Astrocyte (in vitro differentiated cells and primary cell): ENCODE results near the gene OBSL1.

Experiments used
- EZH2 ChIP-seq: IDR thresholded peaks from 2 replicates; pipeline ENCODE4 v1.6.1; 2012; ENCODE audit warnings: mild to moderate bottlenecking, low read length, inconsistent platforms; ENCODE audit not compliant: insufficient read depth
- TF ChIP-seq, protein P1 (sequence below): IDR thresholded peaks from 2 replicates; pipeline ENCODE4 v1.5.1; 2011; ENCODE audit warnings: low read depth, mild to moderate bottlenecking, inconsistent platforms, low read length, moderate library complexity; ENCODE audit not compliant: insufficient read depth

DNA sequence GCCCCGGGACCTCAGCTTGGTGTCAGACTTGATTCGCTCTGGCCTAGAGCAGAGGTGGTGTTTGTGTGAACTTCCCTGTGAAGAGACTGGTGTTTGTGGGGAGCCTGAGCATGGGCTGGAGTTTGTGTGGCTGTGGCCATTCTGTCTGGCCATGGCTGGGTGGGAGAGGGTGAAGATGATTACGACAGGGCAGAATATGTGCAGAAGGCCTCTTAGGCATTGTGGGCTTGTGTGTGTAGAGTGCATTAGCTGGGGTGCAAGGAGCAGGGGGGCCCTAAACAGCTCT, 10.5 kb downstream of the OBSL1 start:
- TF ChIP-seq, protein P1, sequence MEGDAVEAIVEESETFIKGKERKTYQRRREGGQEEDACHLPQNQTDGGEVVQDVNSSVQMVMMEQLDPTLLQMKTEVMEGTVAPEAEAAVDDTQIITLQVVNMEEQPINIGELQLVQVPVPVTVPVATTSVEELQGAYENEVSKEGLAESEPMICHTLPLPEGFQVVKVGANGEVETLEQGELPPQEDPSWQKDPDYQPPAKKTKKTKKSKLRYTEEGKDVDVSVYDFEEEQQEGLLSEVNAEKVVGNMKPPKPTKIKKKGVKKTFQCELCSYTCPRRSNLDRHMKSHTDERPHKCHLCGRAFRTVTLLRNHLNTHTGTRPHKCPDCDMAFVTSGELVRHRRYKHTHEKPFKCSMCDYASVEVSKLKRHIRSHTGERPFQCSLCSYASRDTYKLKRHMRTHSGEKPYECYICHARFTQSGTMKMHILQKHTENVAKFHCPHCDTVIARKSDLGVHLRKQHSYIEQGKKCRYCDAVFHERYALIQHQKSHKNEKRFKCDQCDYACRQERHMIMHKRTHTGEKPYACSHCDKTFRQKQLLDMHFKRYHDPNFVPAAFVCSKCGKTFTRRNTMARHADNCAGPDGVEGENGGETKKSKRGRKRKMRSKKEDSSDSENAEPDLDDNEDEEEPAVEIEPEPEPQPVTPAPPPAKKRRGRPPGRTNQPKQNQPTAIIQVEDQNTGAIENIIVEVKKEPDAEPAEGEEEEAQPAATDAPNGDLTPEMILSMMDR: no peak
- TF ChIP-seq EZH2: no peak
